A549 (cell line): ENCODE results near the gene MTA3. TPM values are rescaled to one million over a fixed set of nuclear protein-coding genes. Genes with fewer than 3 reads are reported as not detected.

Experiments used
- ATAC-seq, 2 experiments: fragments of 200-7000 bp in 1 of 2; fragments of >200 bp in 1 of 2; cut with Nextera tagmentation in 1 of 2; cut with Tn5 transposase in 1 of 2; 3 replicates each; pipeline versions ENCODE4 v1.8.0 to v1.9.1; 2018 to 2020; ENCODE audit warnings: mild to moderate bottlenecking in 1 of 2, moderate library complexity in 1 of 2
- CTCF ChIA-PET: fragments of 300-600 bp; sonication (Branson Sonifier 250); formaldehyde crosslinking; extraction: SDS; loops from one replicate; lab custom pipeline; 2021; ENCODE audit warnings: antibody characterized with exemption, inconsistent platforms; lab: Yijun Ruan, JAX
- POLR2A ChIA-PET: fragments of 350-600 bp; formaldehyde crosslinking; extraction: SDS; loops from one replicate; lab custom pipeline; 2021; ENCODE audit warnings: antibody characterized with exemption, inconsistent platforms; lab: Yijun Ruan, JAX
- DNase-seq, 2 experiments: peaks; one replicate each; pipeline versions ENCODE4 v3.0.0 to v3.0.0-alpha.2; 2011 to 2016; ENCODE audit warnings: low read depth in 1 of 2, low spot score in 1 of 2
- FAIRE-seq: peaks from 2 replicates; lab custom pipeline; 2011; peaks lifted over from hg19 to GRCh38; lab: Jason Lieb, UNC
- H3K27ac ChIP-seq, 2 experiments: fragments of >200 bp; sonication (Bioruptor Twin); formaldehyde crosslinking; 3 replicates each; pipeline ENCODE4 v1.5.1; 2016 to 2017
- H3K4me1 ChIP-seq: fragments of >200 bp; sonication (Bioruptor Twin); formaldehyde crosslinking; 3 replicates; pipeline ENCODE4 v1.6.1; 2016
- H3K4me2 ChIP-seq: fragments of >200 bp; sonication (Bioruptor Twin); formaldehyde crosslinking; 3 replicates; pipeline ENCODE4 v1.6.1; 2016
- H3K4me3 ChIP-seq: fragments of >200 bp; sonication (Bioruptor Twin); formaldehyde crosslinking; 3 replicates; pipeline ENCODE4 v1.5.1; 2016
- H3K9me3 ChIP-seq: fragments of >200 bp; sonication (Bioruptor Twin); formaldehyde crosslinking; 3 replicates; pipeline ENCODE4 v1.6.1; 2016
- CBX2 ChIP-seq: fragments of 200-600 bp; sonication (generic); IDR thresholded peaks from 2 replicates; pipeline ENCODE4 v1.6.1; 2016; ENCODE audit warnings: low read depth, mild to moderate bottlenecking, borderline replicate concordance
- CHD4 ChIP-seq: fragments of 200-600 bp; sonication (generic); IDR thresholded peaks from 2 replicates; pipeline ENCODE4 v1.6.1; 2016; ENCODE audit warnings: antibody characterized with exemption, mild to moderate bottlenecking, borderline replicate concordance
- EHF ChIP-seq: fragments of 250-450 bp; sonication (Bioruptor Pico); IDR thresholded peaks from 2 replicates; pipeline ENCODE4 v1.5.0; 2020; ENCODE audit warnings: mild to moderate bottlenecking
- EHMT2 ChIP-seq: fragments of 200-600 bp; sonication (generic); IDR thresholded peaks from 2 replicates; pipeline ENCODE4 v1.6.1; 2016; ENCODE audit warnings: antibody characterized with exemption, low read depth, mild to moderate bottlenecking, moderate library complexity
- HDAC2 ChIP-seq: fragments of 200-600 bp; sonication (generic); IDR thresholded peaks from 2 replicates; pipeline ENCODE4 v1.6.1; 2016
- HOXB13 ChIP-seq: fragments of 250-450 bp; sonication (Bioruptor Pico); IDR thresholded peaks from 2 replicates; pipeline ENCODE4 v1.5.0; 2020; ENCODE audit warnings: low read depth, mild to moderate bottlenecking, moderate library complexity
- HOXB5 ChIP-seq: fragments of 250-450 bp; sonication (Bioruptor Pico); IDR thresholded peaks from 2 replicates; pipeline ENCODE4 v1.5.0; 2020; ENCODE audit warnings: mild to moderate bottlenecking, moderate library complexity
- JUN ChIP-seq, 2 experiments: fragments of >200 bp; sonication (Bioruptor Twin); formaldehyde crosslinking; IDR thresholded peaks; 2 replicates in 1 of 2; 3 replicates in 1 of 2; pipeline ENCODE4 v1.6.1; 2016 to 2017
- MAFK ChIP-seq: fragments of 450-650 bp; IDR thresholded peaks from 2 replicates; pipeline ENCODE4 v1.6.1; 2014; ENCODE audit not compliant: partially characterized antibody
- MYC ChIP-seq: IDR thresholded peaks from 2 replicates; pipeline ENCODE4 v1.6.1; 2012; ENCODE audit warnings: mild to moderate bottlenecking, inconsistent platforms, low read length, improper control_type of control experiment, borderline replicate concordance
- NPAS2 ChIP-seq: fragments of 250-450 bp; sonication (Bioruptor Pico); IDR thresholded peaks from 2 replicates; pipeline ENCODE4 v1.8.0; 2022; ENCODE audit warnings: mild to moderate bottlenecking, moderate library complexity, borderline replicate concordance
- NR3C1 ChIP-seq: fragments of >200 bp; sonication (Bioruptor Twin); formaldehyde crosslinking; IDR thresholded peaks from 3 replicates; pipeline ENCODE4 v1.6.1; 2017
- POLR2AphosphoS2 ChIP-seq: conservative IDR thresholded peaks from 2 replicates; pipeline ENCODE4 v1.6.1; 2012; ENCODE audit warnings: low read length, improper control_type of control experiment, inconsistent platforms
- RAD21 ChIP-seq, 2 experiments: fragments of >200 bp in 1 of 2; sonication (Bioruptor Twin) in 1 of 2; formaldehyde crosslinking in 1 of 2; IDR thresholded peaks in 1 of 2; conservative IDR thresholded peaks in 1 of 2; 2 replicates in 1 of 2; 3 replicates in 1 of 2; pipeline ENCODE4 v1.6.1; 2012 to 2018; ENCODE audit warnings: inconsistent platforms in 1 of 2
- RCOR1 ChIP-seq: fragments of 150-350 bp; IDR thresholded peaks from 2 replicates; pipeline ENCODE4 v1.6.1; 2014; ENCODE audit warnings: antibody characterized with exemption, low read length, low read depth
- RNF2 ChIP-seq: fragments of 200-600 bp; sonication (generic); IDR thresholded peaks from 2 replicates; pipeline ENCODE4 v1.6.1; 2016; ENCODE audit warnings: low read depth, mild to moderate bottlenecking, antibody characterized with exemption, moderate library complexity, borderline replicate concordance
- SREBF2 ChIP-seq: fragments of 450-650 bp; IDR thresholded peaks from 2 replicates; pipeline ENCODE4 v1.6.1; 2014; ENCODE audit warnings: mild to moderate bottlenecking, moderate library complexity
- TP53 ChIP-seq: fragments of 250-450 bp; sonication (Bioruptor Pico); IDR thresholded peaks from 2 replicates; pipeline ENCODE4 v1.5.0; 2021; ENCODE audit warnings: mild to moderate bottlenecking, moderate library complexity
- ZFP36 ChIP-seq: fragments of 450-650 bp; IDR thresholded peaks from 2 replicates; pipeline ENCODE4 v1.6.1; 2014; ENCODE audit warnings: borderline replicate concordance; ENCODE audit not compliant: partially characterized antibody
- ZNF302 ChIP-seq: fragments of 250-450 bp; sonication (Bioruptor Pico); IDR thresholded peaks from 2 replicates; pipeline ENCODE4 v1.9.0; 2021; ENCODE audit warnings: inconsistent platforms, mild to moderate bottlenecking, moderate library complexity
- WGBS: methylation state at CpG from one replicate; pipeline ENCODE4 v1.1.6; 2017; ENCODE audit errors: missing lambda C conversion rate; 5-methylcytosine and 5-hydroxymethylcytosine counted together
- polyA plus RNA-seq, 4 experiments: library from polyadenylated mRNA; depleted of rRNA in 3 of 4; stranded (reverse); fragments of >200 nt; fragmentation: RNase III in 1 of 4; extraction: RNeasy Plus Mini Kit Qiagen cat#74134 plus additional on column Dnase treatment in 1 of 4; gene quantifications; 2 replicates in 3 of 4; 3 replicates in 1 of 4; pipeline ENCODE4 v1.2.3, GENCODE V29; 2011 to 2017
- TF ChIP-seq, protein P1 (sequence below): fragments of >200 bp; sonication (Bioruptor Twin); formaldehyde crosslinking; IDR thresholded peaks from 2 replicates; pipeline ENCODE4 v1.6.1; 2016
- TF ChIP-seq, protein P2 (sequence below): fragments of 200-600 bp; sonication (generic); IDR thresholded peaks from 2 replicates; pipeline ENCODE4 v1.6.1; 2016; ENCODE audit warnings: antibody characterized with exemption, mild to moderate bottlenecking, moderate library complexity
- TF ChIP-seq, protein P3 (sequence below): IDR thresholded peaks from 2 replicates; pipeline ENCODE4 v1.6.1; 2012; ENCODE audit warnings: low read depth, borderline replicate concordance
- TF ChIP-seq, protein P4 (sequence below): IDR thresholded peaks from 2 replicates; pipeline ENCODE4 v1.6.1; 2012

MTA3 gene
- polyA plus RNA-seq, 2 of the 4 experiments (the other 2 are of a cell fraction), result 49.3 to 74.1 TPM

DNA sequence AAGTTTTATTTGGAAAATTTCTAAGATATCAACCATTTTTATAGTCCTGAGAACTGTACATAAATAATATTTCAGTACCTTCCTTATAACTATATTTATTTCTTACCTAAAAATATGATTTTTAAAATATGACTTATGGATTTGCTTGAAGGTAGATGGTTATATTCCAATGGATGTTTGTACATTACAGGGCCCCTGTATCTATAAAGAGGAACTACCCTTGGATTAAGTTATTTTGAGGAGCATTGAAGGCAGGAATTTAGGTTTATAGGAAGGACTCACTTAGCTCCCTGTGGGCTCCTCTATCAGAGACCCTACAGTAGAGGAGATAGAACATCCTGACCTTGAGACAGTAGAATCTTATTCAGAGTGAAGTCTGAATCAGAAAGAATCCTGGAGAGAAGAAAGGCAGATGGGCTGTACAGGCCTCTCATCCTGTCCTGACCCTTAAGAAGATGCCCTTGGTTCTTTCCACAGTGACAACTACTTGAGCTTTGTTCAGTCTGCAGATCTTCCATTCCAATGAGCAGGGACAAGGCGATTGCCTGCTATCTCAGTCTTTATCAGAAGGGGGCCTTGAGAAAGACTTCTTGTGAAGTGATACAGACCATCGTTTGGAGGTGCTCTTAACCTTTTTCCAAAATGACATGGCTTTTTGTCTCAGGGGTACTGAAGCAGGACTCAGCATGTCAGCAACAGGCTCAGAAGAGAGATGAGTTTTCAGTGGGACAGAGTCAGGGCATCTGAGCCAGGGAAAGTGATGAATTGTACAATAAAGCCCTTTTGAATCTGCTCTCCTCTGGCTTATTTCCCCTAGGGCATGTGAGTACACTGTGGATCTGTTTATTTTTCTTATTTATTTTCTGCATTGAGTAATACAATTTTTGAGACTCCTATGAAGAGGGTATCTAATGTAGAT is 174.6 kb downstream of the MTA3 start:
- ChIA-PET POLR2A (no interaction called here), CTCF (interaction anchor here (0.6 to 0.7 kb wide), 2 partner anchors 67 to 1185 kb away, joined by 3 read pairs; no protein-coding TSS in a partner anchor)
- H3K27ac ChIP-seq, result no peak overlapping the region
- H3K4me2 ChIP-seq, result no peak overlapping the region
- DNase-seq, result no peak
- peak in 1 of 2 experiments; percentile 73; a peak in 3 of 6 replicates for ATAC-seq
- H3K9me3 ChIP-seq, result no peaks in the 10 kb centered on the region
- no peak overlapping the region for H3K4me3 ChIP-seq
- no peaks in the 10 kb centered on the region for H3K4me1 ChIP-seq
- TF ChIP-seq MYC (no peak), HOXB13 (CRISPR knock-in tag) (no peak), HDAC2 (no peak), ZNF302 (CRISPR knock-in tag) (no peak), RCOR1 (no peak)
- TF ChIP-seq, protein P1, sequence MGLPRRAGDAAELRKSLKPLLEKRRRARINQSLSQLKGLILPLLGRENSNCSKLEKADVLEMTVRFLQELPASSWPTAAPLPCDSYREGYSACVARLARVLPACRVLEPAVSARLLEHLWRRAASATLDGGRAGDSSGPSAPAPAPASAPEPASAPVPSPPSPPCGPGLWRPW, result no peak
- TF ChIP-seq, all 56 proteins: peak for 0
- 59% methylated on average over 2 of the region's 2 CpGs for WGBS
- no peak for FAIRE-seq

DNA sequence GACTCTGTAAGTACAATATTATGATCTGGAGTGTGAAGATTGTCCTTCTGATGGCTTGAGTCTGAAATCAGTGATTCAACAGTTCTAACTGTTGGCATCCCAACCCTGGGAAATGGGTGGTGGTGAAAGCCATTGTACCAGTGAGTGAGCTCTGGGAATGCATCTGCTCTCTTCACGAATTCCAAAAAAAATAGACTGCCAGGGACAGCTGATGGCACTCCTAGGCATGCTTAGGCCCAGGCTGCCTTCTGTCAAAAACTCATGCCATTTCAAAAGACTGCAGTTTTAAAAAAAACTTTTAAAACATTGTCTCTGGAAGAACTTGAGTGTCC is 175.2 kb downstream of the MTA3 start:
- Histone ChIP-seq H3K4me1 (no peaks in the 10 kb centered on the region), H3K4me2 (no peak overlapping the region), H3K9me3 (no peaks in the 10 kb centered on the region), H3K4me3 (no peak overlapping the region), H3K27ac (no peak overlapping the region)
- FAIRE-seq (no peak), ATAC-seq (no peak), DNase-seq (no peak)
- 57% methylated on average over 1 of the region's 1 CpG for WGBS
- POLR2A ChIA-PET, result no interaction called here
- no peak for TF ChIP-seq HOXB5 (CRISPR knock-in tag)
- no peak for TF ChIP-seq MAFK
- TF ChIP-seq, protein P2, sequence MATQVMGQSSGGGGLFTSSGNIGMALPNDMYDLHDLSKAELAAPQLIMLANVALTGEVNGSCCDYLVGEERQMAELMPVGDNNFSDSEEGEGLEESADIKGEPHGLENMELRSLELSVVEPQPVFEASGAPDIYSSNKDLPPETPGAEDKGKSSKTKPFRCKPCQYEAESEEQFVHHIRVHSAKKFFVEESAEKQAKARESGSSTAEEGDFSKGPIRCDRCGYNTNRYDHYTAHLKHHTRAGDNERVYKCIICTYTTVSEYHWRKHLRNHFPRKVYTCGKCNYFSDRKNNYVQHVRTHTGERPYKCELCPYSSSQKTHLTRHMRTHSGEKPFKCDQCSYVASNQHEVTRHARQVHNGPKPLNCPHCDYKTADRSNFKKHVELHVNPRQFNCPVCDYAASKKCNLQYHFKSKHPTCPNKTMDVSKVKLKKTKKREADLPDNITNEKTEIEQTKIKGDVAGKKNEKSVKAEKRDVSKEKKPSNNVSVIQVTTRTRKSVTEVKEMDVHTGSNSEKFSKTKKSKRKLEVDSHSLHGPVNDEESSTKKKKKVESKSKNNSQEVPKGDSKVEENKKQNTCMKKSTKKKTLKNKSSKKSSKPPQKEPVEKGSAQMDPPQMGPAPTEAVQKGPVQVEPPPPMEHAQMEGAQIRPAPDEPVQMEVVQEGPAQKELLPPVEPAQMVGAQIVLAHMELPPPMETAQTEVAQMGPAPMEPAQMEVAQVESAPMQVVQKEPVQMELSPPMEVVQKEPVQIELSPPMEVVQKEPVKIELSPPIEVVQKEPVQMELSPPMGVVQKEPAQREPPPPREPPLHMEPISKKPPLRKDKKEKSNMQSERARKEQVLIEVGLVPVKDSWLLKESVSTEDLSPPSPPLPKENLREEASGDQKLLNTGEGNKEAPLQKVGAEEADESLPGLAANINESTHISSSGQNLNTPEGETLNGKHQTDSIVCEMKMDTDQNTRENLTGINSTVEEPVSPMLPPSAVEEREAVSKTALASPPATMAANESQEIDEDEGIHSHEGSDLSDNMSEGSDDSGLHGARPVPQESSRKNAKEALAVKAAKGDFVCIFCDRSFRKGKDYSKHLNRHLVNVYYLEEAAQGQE, result no peak
- TF ChIP-seq RNF2, result no peak
- no peak for TF ChIP-seq EHMT2
- no peak for TF ChIP-seq TP53
- no peak for TF ChIP-seq EHF (CRISPR knock-in tag)
- no peak for TF ChIP-seq SREBF2
- TF ChIP-seq CBX2, result no peak
- no peak for TF ChIP-seq POLR2AphosphoS2
- no peak for TF ChIP-seq RAD21 (conservative IDR thresholded peaks at IDR 0.05 in 1 of 2, IDR thresholded peaks at IDR 0.05 in 1 of 2)
- TF ChIP-seq NPAS2, result no peak
- no peak for TF ChIP-seq NR3C1
- CTCF ChIA-PET, result no interaction called here

DNA sequence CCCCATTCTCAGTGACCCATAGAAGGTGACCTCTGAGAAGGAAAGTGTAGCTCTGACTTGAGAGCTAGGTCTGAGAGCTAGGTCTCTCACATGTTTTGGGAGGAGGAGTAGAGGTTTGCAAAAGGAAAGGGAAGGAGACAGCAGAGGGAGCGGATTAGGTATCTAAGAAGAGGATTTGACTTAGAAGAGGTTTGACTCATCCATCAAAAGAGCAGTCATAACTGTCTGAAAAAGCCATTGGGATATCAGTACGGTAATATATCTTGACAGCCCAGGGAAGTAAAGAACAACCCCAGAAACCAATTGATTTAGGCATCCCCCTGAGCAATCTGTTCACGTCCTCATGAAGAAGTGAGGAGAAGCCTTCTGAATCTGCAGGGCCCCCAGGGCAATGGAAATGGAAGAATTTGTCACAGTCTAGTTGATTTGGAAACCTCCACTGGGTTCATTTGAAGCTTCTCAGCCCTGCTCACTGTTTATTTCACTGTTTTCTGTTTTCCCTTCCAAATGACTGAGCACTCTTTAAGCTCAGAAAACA is 176.2 kb downstream of the MTA3 start:
- ChIA-PET CTCF (interaction anchor here (1.1 to 1.2 kb wide), 2 partner anchors 11 to 185 kb away, joined by 3 read pairs; no protein-coding TSS in a partner anchor), POLR2A (no interaction called here)
- FAIRE-seq, result no peak
- Histone ChIP-seq H3K27ac (no peak overlapping the region), H3K4me1 (no peaks in the 10 kb centered on the region), H3K4me2 (no peak overlapping the region), H3K9me3 (no peaks in the 10 kb centered on the region), H3K4me3 (no peak overlapping the region)
- no peak for DNase-seq
- WGBS, result 92% methylated on average over 3 of the region's 3 CpGs
- ATAC-seq, result no peak
- TF ChIP-seq, protein P3, sequence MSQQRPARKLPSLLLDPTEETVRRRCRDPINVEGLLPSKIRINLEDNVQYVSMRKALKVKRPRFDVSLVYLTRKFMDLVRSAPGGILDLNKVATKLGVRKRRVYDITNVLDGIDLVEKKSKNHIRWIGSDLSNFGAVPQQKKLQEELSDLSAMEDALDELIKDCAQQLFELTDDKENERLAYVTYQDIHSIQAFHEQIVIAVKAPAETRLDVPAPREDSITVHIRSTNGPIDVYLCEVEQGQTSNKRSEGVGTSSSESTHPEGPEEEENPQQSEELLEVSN, result no peak
- TF ChIP-seq ZFP36 (no peak), CHD4 (no peak), JUN (IDR thresholded peaks at IDR 0.05) (no peak)
- TF ChIP-seq, protein P4, sequence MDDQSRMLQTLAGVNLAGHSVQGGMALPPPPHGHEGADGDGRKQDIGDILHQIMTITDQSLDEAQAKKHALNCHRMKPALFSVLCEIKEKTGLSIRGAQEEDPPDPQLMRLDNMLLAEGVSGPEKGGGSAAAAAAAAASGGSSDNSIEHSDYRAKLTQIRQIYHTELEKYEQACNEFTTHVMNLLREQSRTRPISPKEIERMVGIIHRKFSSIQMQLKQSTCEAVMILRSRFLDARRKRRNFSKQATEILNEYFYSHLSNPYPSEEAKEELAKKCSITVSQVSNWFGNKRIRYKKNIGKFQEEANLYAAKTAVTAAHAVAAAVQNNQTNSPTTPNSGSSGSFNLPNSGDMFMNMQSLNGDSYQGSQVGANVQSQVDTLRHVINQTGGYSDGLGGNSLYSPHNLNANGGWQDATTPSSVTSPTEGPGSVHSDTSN, result no peak
- TF ChIP-seq, protein P2, result no peak
